Loucy (cell line): ENCODE measurements around the gene AJAP1.

Experiments
- EZH2phosphoT487 ChIP-seq: fragments of 200-600 bp; IDR thresholded peaks from 2 replicates; pipeline ENCODE4 v1.6.1; 2018; ENCODE audit warnings: antibody characterized with exemption, mild to moderate bottlenecking, moderate library complexity, borderline replicate concordance
- TF ChIP-seq, protein P1 (sequence below): fragments of 200-600 bp; sonication (generic); conservative IDR thresholded peaks from 2 replicates; pipeline ENCODE4 v1.5.1; 2014; ENCODE audit warnings: mild to moderate bottlenecking, antibody characterized with exemption, low read length

DNA sequence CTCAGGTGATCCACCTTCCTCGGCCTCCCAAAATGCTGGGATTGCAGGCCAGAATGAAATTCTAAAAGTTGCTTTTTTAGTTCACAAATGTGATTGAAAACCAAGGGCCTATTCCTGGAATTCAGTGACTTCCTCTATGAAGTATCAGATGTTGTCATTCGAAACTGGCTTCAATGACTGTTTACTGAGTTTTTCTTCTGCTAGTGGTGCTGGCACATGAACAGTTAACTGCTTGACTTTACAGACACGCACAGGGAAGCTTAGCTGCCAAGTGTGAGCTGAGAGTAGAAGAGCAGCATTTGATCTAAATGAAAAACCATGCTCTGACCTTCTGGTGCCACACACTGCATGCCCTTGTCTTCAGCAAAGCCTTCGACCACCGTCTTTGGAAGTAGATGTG is 32.8 kb upstream of the AJAP1 start:
- TF ChIP-seq, protein P1, sequence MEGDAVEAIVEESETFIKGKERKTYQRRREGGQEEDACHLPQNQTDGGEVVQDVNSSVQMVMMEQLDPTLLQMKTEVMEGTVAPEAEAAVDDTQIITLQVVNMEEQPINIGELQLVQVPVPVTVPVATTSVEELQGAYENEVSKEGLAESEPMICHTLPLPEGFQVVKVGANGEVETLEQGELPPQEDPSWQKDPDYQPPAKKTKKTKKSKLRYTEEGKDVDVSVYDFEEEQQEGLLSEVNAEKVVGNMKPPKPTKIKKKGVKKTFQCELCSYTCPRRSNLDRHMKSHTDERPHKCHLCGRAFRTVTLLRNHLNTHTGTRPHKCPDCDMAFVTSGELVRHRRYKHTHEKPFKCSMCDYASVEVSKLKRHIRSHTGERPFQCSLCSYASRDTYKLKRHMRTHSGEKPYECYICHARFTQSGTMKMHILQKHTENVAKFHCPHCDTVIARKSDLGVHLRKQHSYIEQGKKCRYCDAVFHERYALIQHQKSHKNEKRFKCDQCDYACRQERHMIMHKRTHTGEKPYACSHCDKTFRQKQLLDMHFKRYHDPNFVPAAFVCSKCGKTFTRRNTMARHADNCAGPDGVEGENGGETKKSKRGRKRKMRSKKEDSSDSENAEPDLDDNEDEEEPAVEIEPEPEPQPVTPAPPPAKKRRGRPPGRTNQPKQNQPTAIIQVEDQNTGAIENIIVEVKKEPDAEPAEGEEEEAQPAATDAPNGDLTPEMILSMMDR = no peak
- TF ChIP-seq EZH2phosphoT487 = no peak
